HG03064 (cell line): ENCODE data around the gene FUT8.
"Not testable (repeated sequence)": the region's sequence is repeated elsewhere in the genome, so short reads cannot be mapped to it uniquely, and the experiment has no call there.

Experiments used
- ATAC-seq: cut with Tn5 transposase; IDR thresholded peaks from one replicate; pipeline ENCODE4 v1.9.1; 2021; ENCODE audit warnings: low read depth; ENCODE audit not compliant: unreplicated experiment

FUT8 gene

GRCh38 chr14:65414961-65415589, 2.5 kb downstream of the FUT8 start:
- ATAC-seq: no peak

GRCh38 chr14:65415613-65416012, 3.1 kb downstream of the FUT8 start:
- ATAC-seq: no peak

- ATAC-seq: no peak
Observed at GRCh38 chr14:65419593-65420252, 7.2 kb downstream of the FUT8 start.

- ATAC-seq: no peak
Observed at GRCh38 chr14:65421201-65421981, 8.9 kb downstream of the FUT8 start.

- ATAC-seq: no peak
Observed at GRCh38 chr14:65422088-65422834, 9.7 kb downstream of the FUT8 start.

GRCh38 chr14:65423982-65424381, 11.5 kb downstream of the FUT8 start:
- no peak for ATAC-seq

GRCh38 chr14:65424531-65424930, 12.0 kb downstream of the FUT8 start:
- ATAC-seq: no peak

GRCh38 chr14:65425885-65426284, 13.4 kb downstream of the FUT8 start:
- ATAC-seq: no peak

- ATAC-seq: not testable (repeated sequence)
Observed at GRCh38 chr14:65426902-65427301, 14.4 kb downstream of the FUT8 start.

GRCh38 chr14:65428691-65429090, 16.2 kb downstream of the FUT8 start:
- no peak for ATAC-seq

- ATAC-seq: no peak
Observed at GRCh38 chr14:65429757-65430156, 17.2 kb downstream of the FUT8 start.

GRCh38 chr14:65431245-65431644, 18.7 kb downstream of the FUT8 start:
- no peak for ATAC-seq

GRCh38 chr14:65431951-65432350, 19.4 kb downstream of the FUT8 start:
- ATAC-seq: no peak

GRCh38 chr14:65432361-65432948, 19.9 kb downstream of the FUT8 start:
- ATAC-seq: no peak

- no peak for ATAC-seq
Observed at GRCh38 chr14:65433157-65433556, 20.6 kb downstream of the FUT8 start.

- ATAC-seq: no peak
Observed at GRCh38 chr14:65433646-65434045, 21.1 kb downstream of the FUT8 start.

GRCh38 chr14:65434216-65434850, 21.8 kb downstream of the FUT8 start:
- ATAC-seq: no peak

- no peak for ATAC-seq
Observed at GRCh38 chr14:65438266-65438933, 25.9 kb downstream of the FUT8 start.

GRCh38 chr14:65439117-65439516, 26.6 kb downstream of the FUT8 start:
- no peak for ATAC-seq

- ATAC-seq: no peak
Observed at GRCh38 chr14:65440230-65440629, 27.7 kb downstream of the FUT8 start.
